DMS 273 (cell line): ENCODE data around the gene PNLIPRP2.

ENCODE experiments used
- DNase-seq: peaks from one replicate; lab custom pipeline; 2025; ENCODE audit not compliant: unreplicated experiment; lab: John Stamatoyannopoulos, UW

PNLIPRP2 gene

GRCh38 chr10:116654816-116655215 is 34.1 kb downstream of the PNLIPRP2 start:
- peak; percentile 41 for DNase-seq

GRCh38 chr10:116655568-116655967 is 34.8 kb downstream of the PNLIPRP2 start:
- DNase-seq = no peak

- no peak for DNase-seq
Measured at GRCh38 chr10:116656044-116656443, 35.3 kb downstream of the PNLIPRP2 start.

GRCh38 chr10:116657863-116658551 is 37.3 kb downstream of the PNLIPRP2 start:
- DNase-seq = no peak

GRCh38 chr10:116659049-116659670 is 38.4 kb downstream of the PNLIPRP2 start:
- no peak for DNase-seq

- no peak for DNase-seq
Measured at GRCh38 chr10:116660860-116661259, 40.1 kb downstream of the PNLIPRP2 start.

GRCh38 chr10:116663342-116663741 is 42.6 kb downstream of the PNLIPRP2 start:
- DNase-seq = no peak

- DNase-seq = no peak
Measured at GRCh38 chr10:116664631-116665030, 43.9 kb downstream of the PNLIPRP2 start.

GRCh38 chr10:116665541-116666125 is 44.9 kb downstream of the PNLIPRP2 start:
- no peak for DNase-seq

- no peak for DNase-seq
Measured at GRCh38 chr10:116667484-116667883, 46.7 kb downstream of the PNLIPRP2 start.

- no peak for DNase-seq
Measured at GRCh38 chr10:116668018-116668417, 47.3 kb downstream of the PNLIPRP2 start.

- no peak for DNase-seq
Measured at GRCh38 chr10:116668446-116668845, 47.7 kb downstream of the PNLIPRP2 start.

GRCh38 chr10:116669080-116669479 is 48.3 kb downstream of the PNLIPRP2 start:
- no peak for DNase-seq

GRCh38 chr10:116669832-116670644 is 49.3 kb downstream of the PNLIPRP2 start:
- no peak for DNase-seq

- DNase-seq = no peak
Measured at GRCh38 chr10:116670706-116671105, 50.0 kb downstream of the PNLIPRP2 start.

GRCh38 chr10:116671274-116671926 is 50.6 kb downstream of the PNLIPRP2 start:
- no peak for DNase-seq

GRCh38 chr10:116672891-116673290 is 52.1 kb downstream of the PNLIPRP2 start:
- DNase-seq = no peak

- DNase-seq = no peak
Measured at GRCh38 chr10:116673866-116674265, 53.1 kb downstream of the PNLIPRP2 start.

GRCh38 chr10:116674901-116675423 is 54.2 kb downstream of the PNLIPRP2 start:
- DNase-seq = no peak

GRCh38 chr10:116676118-116676517 is 55.4 kb downstream of the PNLIPRP2 start:
- DNase-seq = no peak

- DNase-seq = no peak
Measured at GRCh38 chr10:116676633-116677032, 55.9 kb downstream of the PNLIPRP2 start.
